Erythroblast (primary cell): ENCODE data around the gene SZT2.

Source experiments
- GATA1 ChIP-seq: IDR thresholded peaks from 2 replicates; pipeline ENCODE4 v1.6.1; 2011; ENCODE audit warnings: low read depth, mild to moderate bottlenecking, control low read depth, low read length, moderate library complexity
- POLR2A ChIP-seq: IDR thresholded peaks from 2 replicates; pipeline ENCODE4 v1.6.1; 2011; ENCODE audit warnings: mild to moderate bottlenecking, low read length

- TF ChIP-seq POLR2A (no peak), GATA1 (no peak)
Observed at GRCh38 chr1:43357251-43357650, 32.4 kb upstream of the SZT2 start.
